K562 (cell line): Measurements from ENCODE around the gene NSF. TPM values are rescaled to one million over a fixed set of nuclear protein-coding genes. Genes with fewer than 3 reads are reported as not detected.

Experiments
- ATAC-seq: fragments of 200-7000 bp; cut with Tn5 transposase; 3 replicates; pipeline ENCODE4 v1.9.1; 2020; ENCODE audit warnings: moderate library complexity
- BruUV-seq: library from RNA; stranded (reverse); fragments of 400-500 nt; replicated peaks from 2 replicates; lab custom pipeline; 2021; lab: Mats Ljungman, UMichigan
- CTCF ChIA-PET: fragments of 300-600 bp; formaldehyde crosslinking; extraction: SDS; loops from one replicate; lab custom pipeline; 2021; ENCODE audit warnings: low intra/inter-chr PET ratio; lab: Yijun Ruan, JAX
- POLR2A ChIA-PET: fragments of 300-600, 350-650 bp; sonication (Branson Sonifier 250); formaldehyde crosslinking; extraction: SDS; loops from one replicate; lab custom pipeline; 2021; ENCODE audit warnings: antibody characterized with exemption, inconsistent platforms; lab: Yijun Ruan, JAX
- DNase-seq, 4 experiments: peaks; one replicate each; pipeline versions ENCODE4 v3.0.0 to v3.0.0-alpha.2; 2011 to 2018; ENCODE audit warnings: low spot score in 3 of 4, mixed read lengths in 3 of 4; ENCODE audit errors: extremely low read depth in 1 of 4
- FAIRE-seq: peaks from 2 replicates; lab custom pipeline; 2011; peaks lifted over from hg19 to GRCh38; lab: Jason Lieb, UNC
- H2AFZ ChIP-seq: 2 replicates; pipeline ENCODE4 v1.6.0; 2011; ENCODE audit warnings: low read depth, low read length, control low read depth, inconsistent platforms
- H3K27ac ChIP-seq: fragments of 200-600 bp; 3 replicates; pipeline ENCODE4 v1.8.0; 2011; ENCODE audit warnings: low read depth, mild to moderate bottlenecking, control low read depth, inconsistent platforms, low read length, moderate library complexity, mixed read lengths; ENCODE audit errors: extremely low read depth
- H3K27me3 ChIP-seq, 2 experiments: fragments of 300-600 bp in 1 of 2; 2 replicates in 1 of 2; 3 replicates in 1 of 2; pipeline versions ENCODE4 v1.6.0 to v1.8.0; 2011; ENCODE audit warnings: inconsistent platforms in 2 of 2, low read length in 2 of 2, mild to moderate bottlenecking in 1 of 2, mixed read lengths in 1 of 2, moderate library complexity in 1 of 2; ENCODE audit not compliant: control insufficient read depth in 2 of 2, insufficient read depth in 2 of 2
- H3K36me3 ChIP-seq: fragments of 300-600 bp; 3 replicates; pipeline ENCODE4 v1.8.0; 2011; ENCODE audit warnings: mild to moderate bottlenecking, low read length, inconsistent platforms; ENCODE audit not compliant: control insufficient read depth, insufficient read depth
- H3K4me1 ChIP-seq, 2 experiments: fragments of 200-600 bp in 1 of 2; replicated peaks in 1 of 2; 2 replicates in 1 of 2; 3 replicates in 1 of 2; pipeline versions ENCODE4 v1.5.1 to v1.8.0; 2011; ENCODE audit warnings: inconsistent platforms in 2 of 2, low read length in 2 of 2, mild to moderate bottlenecking in 1 of 2, mixed read lengths in 1 of 2, moderate library complexity in 1 of 2; ENCODE audit not compliant: control insufficient read depth in 2 of 2, insufficient read depth in 2 of 2
- H3K4me2 ChIP-seq: 2 replicates; pipeline ENCODE4 v1.6.1; 2011; ENCODE audit warnings: low read length, control low read depth, inconsistent platforms, mixed read lengths; ENCODE audit not compliant: insufficient read depth
- H3K4me3 ChIP-seq: fragments of 200-600 bp; sonication (generic), shearing (Covaris generic); 2 replicates; pipeline ENCODE4 v1.5.1; 2016; ENCODE audit warnings: control low read depth, inconsistent platforms
- H3K79me2 ChIP-seq: fragments of 200-600 bp; 3 replicates; pipeline ENCODE4 v1.8.0; 2011; ENCODE audit warnings: low read length, inconsistent platforms; ENCODE audit not compliant: control insufficient read depth, insufficient read depth
- H3K9ac ChIP-seq, 2 experiments: 2 replicates each; pipeline versions ENCODE4 v1.6.0 to v1.6.1; 2011; ENCODE audit warnings: low read depth in 2 of 2, low read length in 2 of 2, control low read depth in 1 of 2, inconsistent platforms in 1 of 2, mild to moderate bottlenecking in 1 of 2, mixed read lengths in 1 of 2; ENCODE audit not compliant: insufficient read depth in 1 of 2
- H3K9me1 ChIP-seq: one replicate; pipeline ENCODE4 v1.6.0; 2011; ENCODE audit warnings: inconsistent platforms, mild to moderate bottlenecking, low read length, moderate library complexity; ENCODE audit not compliant: control insufficient read depth, insufficient read depth
- H3K9me3 ChIP-seq: replicated peaks from 2 replicates; pipeline ENCODE4 v1.5.1; 2011; ENCODE audit warnings: low read depth, low read length, inconsistent platforms; ENCODE audit not compliant: control insufficient read depth, insufficient read depth
- H4K20me1 ChIP-seq: replicated peaks from 2 replicates; pipeline ENCODE4 v1.6.1; 2011; ENCODE audit warnings: low read length, inconsistent platforms, mixed read lengths; ENCODE audit not compliant: control insufficient read depth, insufficient read depth
- ARID3B ChIP-seq: fragments of 250-450 bp; sonication (Bioruptor Pico); IDR thresholded peaks from 2 replicates; pipeline ENCODE4 v1.4.0; 2020; ENCODE audit warnings: borderline replicate concordance
- CTBP1 ChIP-seq: fragments of 450-650 bp; IDR thresholded peaks from 2 replicates; pipeline ENCODE4 v1.6.1; 2016; ENCODE audit warnings: borderline replicate concordance
- DDX20 ChIP-seq: fragments of 450-650 bp; IDR thresholded peaks from 2 replicates; pipeline ENCODE4 v1.6.1; 2016; ENCODE audit warnings: missing genetic modification characterization, low read depth, mild to moderate bottlenecking, missing compliant biosample characterization, moderate library complexity
- MAX ChIP-seq: sonication (generic); formaldehyde crosslinking; IDR thresholded peaks from 2 replicates; pipeline ENCODE4 v1.9.0; 2022; ENCODE audit warnings: mild to moderate bottlenecking, missing genetic modification reagents
- MCM7 ChIP-seq, 2 experiments: fragments of 450-650 bp; IDR thresholded peaks; 2 replicates each; pipeline ENCODE4 v1.6.1; 2016 to 2018
- MTA2 ChIP-seq: fragments of 450-650 bp; IDR thresholded peaks from 2 replicates; pipeline ENCODE4 v1.6.1; 2016; ENCODE audit warnings: low read depth
- RCOR1 ChIP-seq, 2 experiments: IDR thresholded peaks; 2 replicates each; pipeline ENCODE4 v1.6.1; 2012; ENCODE audit warnings: low read depth in 2 of 2, low read length in 2 of 2, borderline replicate concordance in 1 of 2, improper control_type of control experiment in 1 of 2
- TAF9B ChIP-seq: fragments of 450-650 bp; IDR thresholded peaks from 2 replicates; pipeline ENCODE4 v1.6.1; 2018; ENCODE audit warnings: mild to moderate bottlenecking; ENCODE audit not compliant: partially characterized antibody
- ZFX ChIP-seq: sonication (generic); formaldehyde crosslinking; IDR thresholded peaks from 2 replicates; pipeline ENCODE4 v1.8.0; 2022; ENCODE audit warnings: mild to moderate bottlenecking, missing genetic modification reagents, moderate library complexity
- ZNF263 ChIP-seq: sonication (generic); formaldehyde crosslinking; IDR thresholded peaks from 2 replicates; pipeline ENCODE4 v1.8.0; 2022; ENCODE audit warnings: mild to moderate bottlenecking, missing genetic modification reagents, borderline replicate concordance
- ZNF589 ChIP-seq: fragments of 200-800 bp; sonication (Bioruptor generic); IDR thresholded peaks from 2 replicates; pipeline ENCODE4 v1.6.1; 2016; ENCODE audit warnings: low read depth, missing genetic modification characterization, missing compliant biosample characterization
- WGBS: fragments of 100-300 bp; shearing (Covaris generic); methylation state at CpG from one replicate; pipeline ENCODE4 v1.1.6; 2016; ENCODE audit warnings: low coverage, mixed read lengths; ENCODE audit not compliant: insufficient coverage; ENCODE audit errors: missing lambda C conversion rate; 5-methylcytosine and 5-hydroxymethylcytosine counted together
- in situ Hi-C: fragments of 300-500 bp; cut with MboI; formaldehyde crosslinking; loops from 4 replicates; pipeline ENCODE4 v1.15.0; 2018; ENCODE audit warnings: inconsistent platforms, mixed read lengths
- intact Hi-C: fragments of 100-400 bp; cut with micrococcal nuclease; formaldehyde crosslinking; loops from 2 replicates; pipeline ENCODE4 v1.14.2; 2022
- polyA plus RNA-seq, 8 experiments: library from polyadenylated mRNA; depleted of rRNA in 4 of 8; stranded (reverse) in 5 of 8; unstranded in 3 of 8; fragments of >200 nt; fragmentation: Nextera tagmentation in 2 of 8; fragmentation: Illumina TruSeq in 1 of 8; extraction: Ambion mirVana in 2 of 8; extraction: Trizol in 1 of 8; gene quantifications; 2 replicates each; pipeline versions ENCODE4 v1.2.1 to v1.2.3, GENCODE V29; 2011 to 2014; ENCODE audit warnings: inconsistent platforms in 1 of 8, missing spikeins in 1 of 8
- total RNA-seq, 7 experiments: library from RNA; depleted of rRNA in 6 of 7; stranded (reverse); fragments of >200 nt in 6 of 7; fragmentation: Illumina TruSeq in 2 of 7; extraction: Trizol in 2 of 7; gene quantifications; 2 replicates each; pipeline versions ENCODE4 v1.2.1 to v1.2.3, GENCODE V29; 2011 to 2021; ENCODE audit warnings: low replicate concordance in 1 of 7
- TF ChIP-seq, protein P1 (sequence below), 2 experiments: fragments of 450-650 bp in 1 of 2; sonication (generic) in 1 of 2; formaldehyde crosslinking; conservative IDR thresholded peaks; 2 replicates each; pipeline versions ENCODE4 v1.4.0 to v1.8.1; 2020 to 2022; ENCODE audit warnings: mild to moderate bottlenecking in 1 of 2, missing genetic modification reagents in 1 of 2

Gene NSF
- total and polyA plus RNA-seq, 9 of the 15 experiments (the other 6 are each of a cell fraction or from before 2014, with no cell fraction given) = 16.7 to 39.8 (median 36.7) TPM

DNA sequence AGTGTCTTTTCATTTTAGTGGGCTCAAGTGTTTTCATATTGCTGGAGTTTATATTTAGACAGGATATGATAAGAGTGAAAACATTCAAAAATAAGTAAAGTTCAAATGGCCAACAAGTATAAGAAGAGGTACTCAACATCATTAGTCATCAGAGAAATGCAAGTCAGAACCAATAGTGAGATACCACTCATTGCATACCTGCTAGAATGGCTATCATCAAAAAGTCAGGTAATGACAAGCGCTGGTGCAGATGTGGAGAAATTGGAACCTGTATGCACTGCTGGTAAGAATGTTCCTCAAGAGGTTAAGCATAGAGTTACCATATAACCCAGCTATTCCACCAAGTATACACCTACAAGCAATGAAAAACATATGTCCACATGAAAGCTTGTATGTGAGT, 140.2 kb downstream of the NSF start:
- 86% methylated on average over 1 of the region's 1 CpG for WGBS

More for the DNA sequence above, 140.2 kb downstream of the NSF start:
- no peak overlapping the region for H3K27ac ChIP-seq
- DNase-seq (no peak), FAIRE-seq (no peak), ATAC-seq (no peak)
- peaks cover 0 to 3% of the 10 kb centered on the region in 2 experiments; a peak in 1 of 5 replicates for H3K4me1 ChIP-seq
- H3K36me3 ChIP-seq = peaks cover 29% of the 10 kb centered on the region
- intact Hi-C loops = no loop called here
- TF ChIP-seq DDX20 = no peak
- TF ChIP-seq TAF9B = no peak
- TF ChIP-seq, protein P1, sequence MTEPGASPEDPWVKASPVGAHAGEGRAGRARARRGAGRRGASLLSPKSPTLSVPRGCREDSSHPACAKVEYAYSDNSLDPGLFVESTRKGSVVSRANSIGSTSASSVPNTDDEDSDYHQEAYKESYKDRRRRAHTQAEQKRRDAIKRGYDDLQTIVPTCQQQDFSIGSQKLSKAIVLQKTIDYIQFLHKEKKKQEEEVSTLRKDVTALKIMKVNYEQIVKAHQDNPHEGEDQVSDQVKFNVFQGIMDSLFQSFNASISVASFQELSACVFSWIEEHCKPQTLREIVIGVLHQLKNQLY (CRISPR knock-in tag; conservative IDR thresholded peaks at IDR 0.05) = no peak
- no peak for TF ChIP-seq ARID3B
- TF ChIP-seq ZNF589 (CRISPR knock-in tag) = no peak
- TF ChIP-seq RCOR1 (IDR thresholded peaks at IDR 0.05; ENCODE audit: borderline replicate concordance in 1 of 2, low read depth in 2 of 2, low read length in 2 of 2) = no peak
- TF ChIP-seq ZNF263 (CRISPR knock-in tag) = no peak
- TF ChIP-seq MCM7 (IDR thresholded peaks at IDR 0.05) = no peak
- TF ChIP-seq ZFX (CRISPR knock-in tag) = no peak
- TF ChIP-seq MAX (CRISPR knock-in tag) = no peak
- TF ChIP-seq MTA2 = no peak
- no peak for TF ChIP-seq CTBP1
- no peaks in the 10 kb centered on the region for H3K79me2 ChIP-seq
- no peak overlapping the region for H3K9ac ChIP-seq
- no peaks in the 10 kb centered on the region for H4K20me1 ChIP-seq
- H3K27me3 ChIP-seq = no peaks in the 10 kb centered on the region
- H3K4me2 ChIP-seq = no peak overlapping the region
- H2AFZ ChIP-seq = no peak overlapping the region
- in situ Hi-C loops = no loop called here
- ChIA-PET CTCF (no interaction called here), POLR2A (no interaction called here)
- no peaks in the 10 kb centered on the region for H3K9me3 ChIP-seq
- no peak overlapping the region for H3K4me3 ChIP-seq
- no TSS peak for BruUV-seq
- no peaks in the 10 kb centered on the region for H3K9me1 ChIP-seq
